Measurements from ENCODE around the gene MDN1. TPM values are rescaled to one million over a fixed set of nuclear protein-coding genes. Genes with fewer than 3 reads are reported as not detected.

MDN1 gene
- total and polyA plus RNA-seq, 2 of the 13 experiments (the other 11 are each of a cell fraction or from before 2014, with no cell fraction given): 18.8 to 52.9 TPM

DNA sequence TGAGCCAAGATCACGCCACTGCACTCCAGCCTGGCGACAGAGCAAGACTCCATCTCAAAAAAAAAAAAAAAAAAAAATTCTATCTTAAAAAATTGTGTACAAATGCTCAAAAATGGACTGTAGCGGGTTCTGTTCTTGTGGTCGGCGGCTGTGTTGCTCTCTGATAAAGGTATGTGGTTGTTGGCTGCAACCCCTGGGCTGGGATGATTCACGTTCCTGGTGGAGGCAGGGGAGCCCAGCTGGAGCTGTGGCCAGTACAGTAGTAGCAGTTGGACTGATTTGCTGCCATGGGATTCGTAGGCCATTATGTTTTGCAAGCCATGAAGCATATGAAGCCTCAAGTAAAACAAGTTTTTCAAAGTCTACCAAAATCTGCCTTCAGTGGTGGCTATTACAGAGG lies 22.3 kb downstream of the MDN1 start (continued):
- TF ChIP-seq, protein P1, sequence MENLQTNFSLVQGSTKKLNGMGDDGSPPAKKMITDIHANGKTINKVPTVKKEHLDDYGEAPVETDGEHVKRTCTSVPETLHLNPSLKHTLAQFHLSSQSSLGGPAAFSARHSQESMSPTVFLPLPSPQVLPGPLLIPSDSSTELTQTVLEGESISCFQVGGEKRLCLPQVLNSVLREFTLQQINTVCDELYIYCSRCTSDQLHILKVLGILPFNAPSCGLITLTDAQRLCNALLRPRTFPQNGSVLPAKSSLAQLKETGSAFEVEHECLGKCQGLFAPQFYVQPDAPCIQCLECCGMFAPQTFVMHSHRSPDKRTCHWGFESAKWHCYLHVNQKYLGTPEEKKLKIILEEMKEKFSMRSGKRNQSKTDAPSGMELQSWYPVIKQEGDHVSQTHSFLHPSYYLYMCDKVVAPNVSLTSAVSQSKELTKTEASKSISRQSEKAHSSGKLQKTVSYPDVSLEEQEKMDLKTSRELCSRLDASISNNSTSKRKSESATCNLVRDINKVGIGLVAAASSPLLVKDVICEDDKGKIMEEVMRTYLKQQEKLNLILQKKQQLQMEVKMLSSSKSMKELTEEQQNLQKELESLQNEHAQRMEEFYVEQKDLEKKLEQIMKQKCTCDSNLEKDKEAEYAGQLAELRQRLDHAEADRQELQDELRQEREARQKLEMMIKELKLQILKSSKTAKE (CRISPR knock-in tag; IDR thresholded peaks at IDR 0.05; ENCODE audit: borderline replicate concordance): no peak
- TF ChIP-seq, protein P2, sequence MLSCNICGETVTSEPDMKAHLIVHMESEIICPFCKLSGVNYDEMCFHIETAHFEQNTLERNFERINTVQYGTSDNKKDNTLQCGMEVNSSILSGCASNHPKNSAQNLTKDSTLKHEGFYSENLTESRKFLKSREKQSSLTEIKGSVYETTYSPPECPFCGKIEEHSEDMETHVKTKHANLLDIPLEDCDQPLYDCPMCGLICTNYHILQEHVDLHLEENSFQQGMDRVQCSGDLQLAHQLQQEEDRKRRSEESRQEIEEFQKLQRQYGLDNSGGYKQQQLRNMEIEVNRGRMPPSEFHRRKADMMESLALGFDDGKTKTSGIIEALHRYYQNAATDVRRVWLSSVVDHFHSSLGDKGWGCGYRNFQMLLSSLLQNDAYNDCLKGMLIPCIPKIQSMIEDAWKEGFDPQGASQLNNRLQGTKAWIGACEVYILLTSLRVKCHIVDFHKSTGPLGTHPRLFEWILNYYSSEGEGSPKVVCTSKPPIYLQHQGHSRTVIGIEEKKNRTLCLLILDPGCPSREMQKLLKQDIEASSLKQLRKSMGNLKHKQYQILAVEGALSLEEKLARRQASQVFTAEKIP (CRISPR knock-in tag; IDR thresholded peaks at IDR 0.05; ENCODE audit: borderline replicate concordance): no peak
- TF ChIP-seq ZNF816 (CRISPR knock-in tag; IDR thresholded peaks at IDR 0.05; ENCODE audit: borderline replicate concordance): no peak
- TF ChIP-seq IKZF5 (CRISPR knock-in tag; IDR thresholded peaks at IDR 0.05): no peak

GRCh38 chr6:89794324-89794723 lies 25.3 kb downstream of the MDN1 start:
- CTCF ChIA-PET (ENCODE audit: low intra/inter-chr PET ratio, low total read pairs): no interaction called here
- 100% methylated on average over 6 of the region's 6 CpGs for WGBS (ENCODE audit: low lambda C conversion rate)
- in situ Hi-C loops (cut with HindIII; ENCODE audit: extremely low pct_ligation_motif_present, low pct_unique_long_range_greater_than_20kb): no loop called here
- H2AFZ ChIP-seq (ENCODE audit: low read length): no peak overlapping the region
- POLR2A ChIA-PET: no interaction called here
- no peaks in the 10 kb centered on the region for H3K4me1 ChIP-seq (ENCODE audit: insufficient read depth, low read length)
- no peaks in the 10 kb centered on the region for H3K9me3 ChIP-seq (ENCODE audit: low read length)
- FAIRE-seq: no peak
- H3K36me3 ChIP-seq (replicated peaks in 1 of 2; ENCODE audit: control insufficient read depth in 1 of 2, insufficient read depth in 2 of 2, low read length in 2 of 2): peaks cover 19 to 55% of the 10 kb centered on the region in 2 experiments
- no peak overlapping the region for H3K4me2 ChIP-seq (ENCODE audit: low read depth, low read length)
- H3K27me3 ChIP-seq (ENCODE audit: control insufficient read depth in 1 of 2, insufficient read depth in 2 of 2, low read length in 2 of 2): no peaks in the 10 kb centered on the region
- H3K79me2 ChIP-seq (ENCODE audit: insufficient read depth, low read length): no peaks in the 10 kb centered on the region
- no peak overlapping the region for H3K27ac ChIP-seq (ENCODE audit: extremely low read length, insufficient read depth, low read length)
- no peaks in the 10 kb centered on the region for H4K20me1 ChIP-seq (ENCODE audit: insufficient read depth, low read length)
- H3K4me3 ChIP-seq (replicated peaks in 1 of 3; ENCODE audit: insufficient read depth in 1 of 3, low read depth in 2 of 3, low read length in 3 of 3): no peak overlapping the region
- H3K9ac ChIP-seq (ENCODE audit: insufficient read depth, low read depth, low read length): no peak overlapping the region
- no peak for ATAC-seq
- no peak for DNase-seq (ENCODE audit: low spot score)
- intact Hi-C loops (cut with micrococcal nuclease; ENCODE audit: unreplicated experiment): loop anchor here (5.0 kb wide), 1 partner anchor 87 kb away; no protein-coding TSS in a partner anchor
- BruUV-seq (replicated peaks): no TSS peak
- TF ChIP-seq MXI1 (IDR thresholded peaks at IDR 0.05; ENCODE audit: borderline replicate concordance, low read depth, low read length): no peak
- TF ChIP-seq ZNF772 (CRISPR knock-in tag; IDR thresholded peaks at IDR 0.05): no peak
- no peak for TF ChIP-seq CEBPG (CRISPR knock-in tag; IDR thresholded peaks at IDR 0.05)
- TF ChIP-seq YEATS4 (CRISPR knock-in tag; IDR thresholded peaks at IDR 0.05; ENCODE audit: borderline replicate concordance): no peak
- no peak for TF ChIP-seq ZNF570 (CRISPR knock-in tag; IDR thresholded peaks at IDR 0.05; ENCODE audit: borderline replicate concordance)
- no peak for TF ChIP-seq ZFP1 (CRISPR knock-in tag; IDR thresholded peaks at IDR 0.05)
- TF ChIP-seq MATR3 (CRISPR knock-in tag; IDR thresholded peaks at IDR 0.05): no peak
- no peak for TF ChIP-seq HNRNPUL1 (IDR thresholded peaks at IDR 0.05; ENCODE audit: low read depth, low read length)

All from HepG2 (cell line).